ENCODE data around the gene ST7. TPM values are rescaled to one million over a fixed set of nuclear protein-coding genes. Genes with fewer than 3 reads are reported as not detected.

Gene ST7
- total and polyA plus RNA-seq, 2 donors (not counting 1 experiment from before 2014, with no cell fraction given): 2.3 to 4.6 TPM

GRCh38 chr7:116988363-116988989 is 35.2 kb downstream of the ST7 start:
- TF ChIP-seq CTCF (IDR thresholded peaks at IDR 0.05): peak; percentile 55
- TF ChIP-seq EZH2 (IDR thresholded peaks at IDR 0.05; ENCODE audit: borderline replicate concordance, insufficient read depth, low read depth, low read length, poor library complexity, severe bottlenecking): no peak
- Histone ChIP-seq H3K36me3 (replicated peaks in 1 of 2; ENCODE audit: control extremely low read depth in 1 of 2, control insufficient read depth in 1 of 2, extremely low read depth in 1 of 2, insufficient read depth in 2 of 2, low read length in 1 of 2) (no peaks in the 10 kb centered on the region), H3K79me2 (ENCODE audit: control insufficient read depth, insufficient read depth, low read length) (no peaks in the 10 kb centered on the region), H3K27ac (ENCODE audit: low read length in 2 of 2) (no peak overlapping the region), H4K20me1 (ENCODE audit: control insufficient read depth, insufficient read depth, low read length, poor library complexity, severe bottlenecking) (no peaks in the 10 kb centered on the region), H3K4me1 (ENCODE audit: control insufficient read depth in 2 of 2, insufficient read depth in 2 of 2, low read length in 2 of 2) (no peaks in the 10 kb centered on the region), H3K9me3 (ENCODE audit: control extremely low read depth in 1 of 3, control insufficient read depth in 2 of 3, insufficient read depth in 1 of 3, low read length in 2 of 3) (no peaks in the 10 kb centered on the region), H3K4me3 (ENCODE audit: control extremely low read depth in 1 of 5, extremely low read depth in 1 of 5, insufficient read depth in 1 of 5, low read depth in 2 of 5, low read length in 4 of 5) (no peak overlapping the region), H2AFZ (ENCODE audit: insufficient read depth, low read depth, low read length, poor library complexity, severe bottlenecking) (no peak overlapping the region), H3K9ac (ENCODE audit: low read length) (no peak overlapping the region), H3K4me2 (replicated peaks; ENCODE audit: low read depth, low read length, poor library complexity, severe bottlenecking) (no peak overlapping the region), H3K27me3 (replicated peaks in 1 of 4; ENCODE audit: control extremely low read depth in 1 of 4, control insufficient read depth in 3 of 4, insufficient read depth in 4 of 4, low read length in 3 of 4) (no peaks in the 10 kb centered on the region)
- DNase-seq: no peak
- H3K4me3 Mint-ChIP-seq: no peak overlapping the region
- no peak overlapping the region for H3K27ac Mint-ChIP-seq
- no peaks in the 10 kb centered on the region for H3K4me1 Mint-ChIP-seq
- H3K27me3 Mint-ChIP-seq: no peaks in the 10 kb centered on the region
- POLR2A ChIA-PET: no interaction called here
- H3K9me3 Mint-ChIP-seq (ENCODE audit: insufficient read depth): no peaks in the 10 kb centered on the region
- WGBS (ENCODE audit: insufficient coverage): no CpG with 5 or more reads among the region's 4 CpGs
- intact Hi-C loops (cut with micrococcal nuclease): loop anchor here (1.0 kb wide), 1 partner anchor 131 kb away; no protein-coding TSS in a partner anchor
- ATAC-seq (ENCODE audit: low read depth): no peak
- CTCF ChIA-PET: interaction anchor here (0.6 to 8.0 kb wide), 20 partner anchors 11 to 397 kb away, joined by 3 to 226 read pairs (median 5); no protein-coding TSS in a partner anchor

GRCh38 chr7:116990056-116990455 is 36.8 kb downstream of the ST7 start:
- no peak overlapping the region for H3K27ac Mint-ChIP-seq
- ChIA-PET POLR2A (no interaction called here), CTCF (interaction anchor here (0.9 to 8.0 kb wide), 11 partner anchors 9 to 139 kb away, joined by 3 to 226 read pairs (median 4); no protein-coding TSS in a partner anchor)
- no peaks in the 10 kb centered on the region for H3K9me3 Mint-ChIP-seq (ENCODE audit: insufficient read depth)
- ATAC-seq (ENCODE audit: low read depth) (no peak), DNase-seq (no peak)
- H3K27me3 Mint-ChIP-seq: no peaks in the 10 kb centered on the region
- no peaks in the 10 kb centered on the region for H3K79me2 ChIP-seq (ENCODE audit: control insufficient read depth, insufficient read depth, low read length)
- H3K4me1 ChIP-seq (ENCODE audit: control insufficient read depth in 2 of 2, insufficient read depth in 2 of 2, low read length in 2 of 2): no peaks in the 10 kb centered on the region
- no peak overlapping the region for H3K4me3 ChIP-seq (ENCODE audit: control extremely low read depth in 1 of 5, extremely low read depth in 1 of 5, insufficient read depth in 1 of 5, low read depth in 2 of 5, low read length in 4 of 5)
- H3K4me1 Mint-ChIP-seq: no peaks in the 10 kb centered on the region
- no peak overlapping the region for H3K4me3 Mint-ChIP-seq
- intact Hi-C loops (cut with micrococcal nuclease): no loop called here
- H3K36me3 ChIP-seq (replicated peaks in 1 of 2; ENCODE audit: control extremely low read depth in 1 of 2, control insufficient read depth in 1 of 2, extremely low read depth in 1 of 2, insufficient read depth in 2 of 2, low read length in 1 of 2): no peaks in the 10 kb centered on the region
- no peak overlapping the region for H2AFZ ChIP-seq (ENCODE audit: insufficient read depth, low read depth, low read length, poor library complexity, severe bottlenecking)
- H3K9me3 ChIP-seq (ENCODE audit: control extremely low read depth in 1 of 3, control insufficient read depth in 2 of 3, insufficient read depth in 1 of 3, low read length in 2 of 3): no peaks in the 10 kb centered on the region
- no CpG with 5 or more reads among the region's 5 CpGs for WGBS (ENCODE audit: insufficient coverage)
- no peak overlapping the region for H3K27ac ChIP-seq (ENCODE audit: low read length in 2 of 2)
- no peak overlapping the region for H3K4me2 ChIP-seq (replicated peaks; ENCODE audit: low read depth, low read length, poor library complexity, severe bottlenecking)
- H3K27me3 ChIP-seq (replicated peaks in 1 of 4; ENCODE audit: control extremely low read depth in 1 of 4, control insufficient read depth in 3 of 4, insufficient read depth in 4 of 4, low read length in 3 of 4): no peaks in the 10 kb centered on the region
- no peaks in the 10 kb centered on the region for H4K20me1 ChIP-seq (ENCODE audit: control insufficient read depth, insufficient read depth, low read length, poor library complexity, severe bottlenecking)
- TF ChIP-seq EZH2 (IDR thresholded peaks at IDR 0.05; ENCODE audit: borderline replicate concordance, insufficient read depth, low read depth, low read length, poor library complexity, severe bottlenecking) (no peak), CTCF (IDR thresholded peaks at IDR 0.05) (no peak)
- no peak overlapping the region for H3K9ac ChIP-seq (ENCODE audit: low read length)
